ENCODE data around the gene RGS9BP. TPM values are rescaled to one million over a fixed set of nuclear protein-coding genes. Genes with fewer than 3 reads are reported as not detected.
"Not testable (repeated sequence)": the region's sequence is repeated elsewhere in the genome, so short reads cannot be mapped to it uniquely, and the experiment has no call there.

RGS9BP gene, protein sequence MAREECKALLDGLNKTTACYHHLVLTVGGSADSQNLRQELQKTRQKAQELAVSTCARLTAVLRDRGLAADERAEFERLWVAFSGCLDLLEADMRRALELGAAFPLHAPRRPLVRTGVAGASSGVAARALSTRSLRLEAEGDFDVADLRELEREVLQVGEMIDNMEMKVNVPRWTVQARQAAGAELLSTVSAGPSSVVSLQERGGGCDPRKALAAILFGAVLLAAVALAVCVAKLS
- total RNA-seq (2014; rRNA removed) = 0.26 and 0.69 TPM in 2 replicates
- 0.18 TPM for polyA plus RNA-seq (2012)

DNA sequence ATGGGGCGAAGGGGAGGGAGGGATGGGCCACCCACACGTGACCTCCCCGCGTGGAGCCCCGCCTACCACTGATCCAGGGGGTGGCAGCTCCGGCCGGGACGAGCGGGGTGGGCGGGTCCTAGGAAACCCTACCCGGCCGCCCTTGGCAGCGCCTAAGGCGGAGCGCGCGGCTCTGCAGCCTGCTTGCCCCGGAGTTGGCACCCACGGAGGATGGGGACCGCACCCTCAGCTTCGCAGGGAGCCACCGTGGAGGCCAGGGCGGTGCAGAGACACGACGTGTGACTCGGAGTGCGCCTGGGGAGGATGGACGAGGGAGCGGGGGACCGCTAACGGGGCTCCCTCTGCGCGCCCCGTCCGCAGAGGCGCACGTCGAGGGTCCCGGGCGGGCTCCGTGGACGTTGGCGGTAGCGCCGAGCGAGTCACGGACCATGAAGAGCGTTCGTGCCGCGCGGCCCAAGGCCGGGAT, at the start of gene RGS9BP:
RGS9BP (plus strand) TSS at position 129 of the 466 bp plus-strand sequence. CDS start 416 bp downstream, outside the sequence.
- peak; percentile 50 for DNase-seq (ENCODE audit: low read depth)

DNA sequence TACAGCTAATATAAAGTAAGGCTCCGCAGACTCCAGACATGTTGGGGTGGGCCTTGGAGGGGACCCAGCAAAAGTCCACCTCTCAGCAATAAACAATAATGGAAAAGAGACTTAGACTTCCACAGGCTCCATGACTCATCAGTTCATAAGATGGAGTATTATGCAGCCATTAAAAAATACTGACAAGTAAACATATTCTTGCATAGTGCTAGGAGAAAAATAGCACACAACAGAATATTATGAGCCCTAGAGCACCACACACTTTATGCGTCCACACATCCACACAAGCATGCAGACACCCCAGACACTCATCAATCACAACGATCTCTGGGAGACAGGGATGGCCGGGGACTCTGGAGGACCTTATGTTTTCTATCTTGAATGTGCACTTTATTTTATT, 48.7 kb upstream of the RGS9BP start:
- DNase-seq (ENCODE audit: low read depth) = no peak

DNA sequence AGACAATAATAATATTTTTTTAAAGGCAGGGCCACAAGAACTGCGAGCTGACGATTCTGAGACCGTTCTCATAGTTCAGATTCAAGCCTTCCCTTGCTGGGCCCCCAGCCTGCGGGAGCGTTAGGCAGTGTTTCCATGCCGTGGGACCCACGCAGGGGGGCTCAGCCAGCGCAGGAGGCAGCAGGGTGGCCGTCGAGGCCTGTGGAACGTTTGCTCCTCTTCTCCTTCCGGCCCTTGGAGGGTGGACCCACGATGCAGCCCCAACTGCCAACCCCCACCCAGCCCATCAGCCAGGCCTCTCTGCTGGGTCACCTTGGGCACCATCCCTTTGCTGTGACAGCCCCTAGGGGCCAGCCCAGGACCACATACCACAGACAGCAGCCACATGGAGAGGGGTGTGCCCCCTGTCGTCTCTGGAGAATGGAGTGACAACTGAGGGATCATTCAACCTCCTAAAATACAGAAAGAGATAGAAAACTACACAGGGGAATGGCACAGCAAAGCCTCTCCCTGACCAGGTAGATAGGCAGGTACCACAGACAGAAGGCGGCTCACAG, 47.9 kb upstream of the RGS9BP start:
- no peak for DNase-seq (ENCODE audit: low read depth)

DNA sequence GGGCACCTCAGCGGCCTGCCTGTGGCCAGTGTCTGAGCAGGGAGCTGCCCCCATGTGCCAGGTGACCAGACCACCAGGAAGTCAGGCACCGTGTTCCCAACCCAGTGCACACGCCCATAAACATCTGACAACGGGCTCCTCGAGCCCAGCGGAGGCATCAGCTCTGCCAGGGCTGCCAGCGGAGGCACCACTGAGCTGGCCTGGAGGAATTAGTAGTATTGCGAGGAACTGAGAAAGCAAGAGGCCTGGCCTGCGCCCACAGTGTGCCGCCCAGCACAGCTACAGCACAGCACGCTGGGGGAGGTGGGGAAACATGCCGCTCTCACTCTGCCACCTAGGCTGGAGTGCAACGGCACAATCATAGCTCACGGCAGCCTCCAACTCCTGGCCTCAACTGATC, 45.3 kb upstream of the RGS9BP start:
- DNase-seq (ENCODE audit: low read depth) = no peak

DNA sequence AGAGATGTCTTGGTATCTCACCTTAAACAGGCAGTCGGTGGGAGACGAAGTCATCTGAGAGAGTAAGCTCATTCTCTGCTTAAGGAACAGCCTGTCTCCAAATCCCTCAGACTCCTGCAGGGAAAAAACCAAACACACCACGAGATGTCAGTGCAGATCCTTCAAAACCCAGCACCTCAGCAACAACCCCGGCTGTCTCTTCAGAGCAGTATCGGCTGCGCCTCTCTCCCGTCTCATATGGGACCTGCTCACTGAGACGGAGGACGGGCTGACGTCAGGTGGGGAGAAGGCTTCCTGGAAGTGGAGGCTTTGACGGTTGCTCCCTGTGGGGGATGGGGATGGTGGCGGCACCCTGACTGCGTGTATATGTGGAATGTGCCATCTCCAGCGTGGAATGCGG, 44.3 kb upstream of the RGS9BP start:
- no peak for DNase-seq (ENCODE audit: low read depth)

DNA sequence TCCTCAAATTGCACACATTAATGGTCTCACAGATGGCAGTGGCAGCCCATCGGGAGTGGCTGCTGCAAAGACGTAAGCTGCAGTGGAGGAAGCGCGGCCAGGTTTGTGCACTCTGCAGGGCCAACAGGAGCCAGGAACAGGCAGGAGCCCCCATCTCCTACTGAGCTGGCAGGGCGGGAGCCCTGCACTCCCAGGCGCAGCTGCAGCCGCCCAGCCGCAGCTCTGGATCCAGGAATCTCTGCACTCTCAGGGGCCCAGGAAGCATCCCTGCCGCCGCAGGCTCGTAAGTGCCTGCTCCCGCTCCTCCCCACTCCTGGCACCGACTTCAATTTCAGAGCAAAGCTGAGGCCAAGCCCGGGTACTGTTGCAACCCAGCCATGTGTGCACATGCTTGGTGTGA, 38.2 kb upstream of the RGS9BP start:
- no peak for DNase-seq (ENCODE audit: low read depth)

DNA sequence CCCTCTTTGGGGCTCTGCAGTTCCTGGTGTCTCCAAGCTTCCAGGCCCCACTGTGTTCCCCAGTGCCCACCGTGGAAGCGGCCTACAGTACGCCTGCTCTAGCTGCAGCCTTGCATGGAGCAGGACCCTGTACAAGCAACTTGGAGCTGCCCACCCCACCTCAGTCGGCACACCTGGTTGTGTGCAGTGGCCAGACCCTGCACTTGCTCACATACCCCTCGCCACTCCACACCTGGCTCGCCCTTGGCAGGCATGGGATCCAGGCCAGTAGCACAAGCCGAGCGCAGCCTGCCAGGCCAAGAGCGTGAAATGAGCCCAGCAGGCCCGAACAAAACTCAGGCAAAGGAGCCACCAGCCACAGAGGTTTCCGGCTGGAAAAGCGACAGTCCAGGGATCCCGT, 37.0 kb upstream of the RGS9BP start:
- DNase-seq (ENCODE audit: low read depth) = no peak

DNA sequence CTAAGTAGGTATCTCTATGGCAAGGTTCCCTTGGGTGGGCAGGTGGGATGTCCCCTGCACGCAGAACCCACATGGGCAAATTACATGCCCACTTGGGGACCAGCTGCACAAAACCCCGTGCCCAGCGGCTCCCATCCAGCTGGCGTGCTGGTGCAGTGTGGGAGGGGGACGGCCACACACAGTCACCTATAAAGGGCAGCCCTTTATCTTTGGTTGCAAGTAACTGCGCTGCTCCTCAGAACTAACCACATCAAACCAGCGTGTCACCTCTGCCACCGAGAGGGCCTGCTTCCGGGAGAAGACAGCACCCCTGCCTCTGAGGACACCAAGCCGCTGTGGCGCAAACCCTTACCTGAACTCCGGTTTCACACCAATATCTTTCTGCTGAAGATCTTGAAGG, 32.9 kb upstream of the RGS9BP start:
- no peak for DNase-seq (ENCODE audit: low read depth)

DNA sequence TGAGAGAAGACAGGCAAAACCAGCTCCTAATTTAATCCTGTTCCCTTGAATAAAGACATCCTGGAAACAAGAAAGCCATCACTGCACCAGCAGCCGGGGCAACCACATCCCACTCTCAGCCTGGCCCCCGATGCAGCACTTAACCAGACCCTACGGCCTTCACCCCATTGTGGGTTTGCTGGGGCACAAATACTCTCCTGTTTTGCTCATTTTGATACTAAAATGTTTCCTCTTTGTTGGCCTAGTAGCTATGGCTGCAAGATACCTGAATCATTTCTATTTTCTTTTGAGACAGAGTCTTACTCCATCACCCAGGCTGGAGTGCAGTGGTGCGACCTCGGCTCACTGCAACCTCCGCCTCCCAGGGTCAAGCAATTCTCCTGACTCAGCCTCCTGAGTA, 29.1 kb upstream of the RGS9BP start:
- DNase-seq (ENCODE audit: low read depth) = no peak

DNA sequence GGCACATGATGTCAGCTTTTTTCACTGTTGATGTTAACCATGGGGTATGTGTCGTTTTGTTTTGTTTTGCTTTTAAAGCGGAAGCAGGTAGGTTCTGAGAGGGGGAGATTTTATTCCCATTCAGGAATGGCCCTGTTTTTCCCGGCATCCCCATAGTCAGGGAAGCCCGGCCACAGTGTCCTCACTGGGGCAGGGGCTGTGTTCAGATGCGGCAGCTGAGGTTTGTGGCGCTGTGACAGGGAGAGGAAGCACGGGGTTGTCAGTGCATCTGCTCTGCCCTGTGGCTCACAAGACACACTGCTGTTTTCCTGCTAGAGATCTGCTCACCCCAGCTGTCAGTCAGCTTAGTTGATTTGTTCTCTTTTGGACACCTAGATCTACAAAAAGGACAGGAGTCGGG, 28.3 kb upstream of the RGS9BP start:
- no peak for DNase-seq (ENCODE audit: low read depth)

DNA sequence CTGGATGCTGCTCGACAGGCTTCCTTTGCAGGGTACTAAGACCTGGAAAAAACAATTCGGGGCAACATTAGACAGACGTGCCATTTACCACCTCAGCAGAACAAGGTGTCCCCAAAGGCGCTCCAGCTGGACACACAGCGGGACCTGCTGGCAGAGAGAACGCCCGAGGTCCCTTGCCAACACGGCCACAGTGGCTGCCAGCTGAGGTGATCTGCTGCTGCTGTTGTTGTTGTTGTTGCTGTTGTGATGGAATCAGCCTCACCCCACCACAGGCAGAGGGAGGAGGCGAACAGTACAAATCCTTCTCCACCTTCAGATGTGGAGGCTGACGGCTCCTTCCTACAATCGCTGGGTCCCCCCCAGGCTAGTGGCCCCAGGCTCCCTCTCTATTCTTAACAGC, 25.9 kb upstream of the RGS9BP start:
- DNase-seq (ENCODE audit: low read depth) = no peak

DNA sequence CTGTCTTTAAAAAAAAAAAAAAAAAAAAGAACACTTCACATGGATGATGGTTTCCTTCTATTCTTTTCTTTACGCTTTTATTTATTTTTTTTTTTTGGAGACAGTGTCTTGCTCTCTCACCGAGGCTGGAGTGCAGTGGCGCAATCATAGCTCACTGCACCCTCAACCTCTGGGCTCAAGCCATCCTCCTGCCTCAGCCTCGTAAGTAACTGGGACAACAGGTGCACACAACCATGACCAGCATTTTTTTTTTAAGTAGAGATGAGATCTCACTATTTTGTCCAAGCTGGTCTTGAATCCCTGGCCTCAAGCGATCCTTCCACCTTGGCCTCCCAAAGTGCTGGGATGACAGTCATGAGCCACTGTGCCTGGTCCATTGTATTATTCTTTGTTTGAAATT, 25.0 kb upstream of the RGS9BP start:
- no peak for DNase-seq (ENCODE audit: low read depth)

DNA sequence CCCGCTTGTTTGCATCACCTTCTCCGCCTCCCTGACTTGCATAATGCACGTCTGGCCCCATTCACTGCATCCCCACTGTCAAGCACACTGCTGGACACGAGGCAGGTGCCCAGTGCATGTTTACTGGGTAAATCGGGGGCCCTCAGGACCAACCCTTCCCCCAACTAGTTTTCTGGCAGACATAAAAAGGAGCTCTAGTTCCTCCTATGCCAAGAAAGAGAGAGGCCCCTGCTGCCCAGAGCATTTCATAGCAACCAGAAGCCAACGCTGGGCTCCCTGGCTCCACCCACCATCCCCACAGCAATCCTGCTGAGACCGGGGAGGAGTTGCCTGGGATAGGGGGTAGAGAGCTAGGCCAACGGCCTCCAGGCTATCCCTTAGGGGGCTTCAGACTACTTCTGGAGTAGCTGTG, 23.9 kb upstream of the RGS9BP start:
- DNase-seq (ENCODE audit: low read depth) = no peak

DNA sequence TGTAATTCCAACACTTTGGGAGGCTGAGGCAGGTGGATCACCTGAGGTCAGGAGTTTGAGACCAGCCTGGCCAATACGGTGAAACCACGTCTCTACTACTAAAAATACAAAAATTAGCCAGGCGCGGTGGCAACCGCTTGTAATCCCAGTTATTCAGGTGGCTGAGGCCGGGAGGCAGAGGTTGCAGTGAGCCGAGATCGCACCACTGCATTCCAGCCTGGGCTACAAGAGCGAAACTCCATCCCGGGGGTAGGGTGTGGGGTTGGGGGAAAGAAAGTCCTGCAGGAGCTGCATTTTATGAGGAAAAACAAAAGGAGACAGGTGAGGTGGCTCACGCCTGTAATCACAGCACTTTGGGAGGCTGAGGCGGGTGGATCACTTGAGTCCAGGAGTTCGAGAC, 23.3 kb upstream of the RGS9BP start:
- DNase-seq (ENCODE audit: low read depth) = not testable (repeated sequence)

DNA sequence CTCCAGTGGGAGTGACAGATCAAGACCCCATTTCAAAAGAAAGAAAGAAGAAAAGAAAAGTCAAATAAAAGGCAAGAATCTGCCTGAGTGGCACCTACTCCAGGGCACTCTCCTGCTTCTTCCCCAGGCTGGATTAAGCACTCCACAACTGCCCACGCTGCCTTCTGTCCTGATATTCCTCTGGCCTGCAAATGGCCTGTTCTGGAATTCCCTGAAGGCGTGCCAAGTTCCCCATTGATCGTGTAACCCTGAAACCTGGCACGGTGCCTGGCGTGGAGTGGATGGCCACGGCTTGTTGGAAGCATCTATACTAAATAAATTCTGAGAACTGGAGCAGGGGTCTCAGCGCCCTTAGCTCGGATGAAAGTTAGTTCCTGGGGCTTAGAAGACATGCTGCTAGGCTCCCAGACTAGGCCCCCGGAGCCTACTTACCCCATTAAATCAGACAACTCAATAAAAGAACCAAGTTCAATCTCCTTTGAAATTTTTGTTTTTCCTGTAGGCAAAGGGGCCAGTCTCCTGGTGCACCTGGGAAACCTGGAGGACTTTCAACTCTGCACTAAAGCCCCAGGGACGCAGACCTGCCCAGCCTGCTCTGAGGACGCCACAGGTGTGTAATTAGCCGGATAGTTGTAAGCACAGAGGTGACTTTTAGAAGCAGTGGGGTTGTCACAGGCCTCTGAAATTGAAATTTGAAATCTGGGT, 22.6 kb upstream of the RGS9BP start:
- DNase-seq (ENCODE audit: low read depth) = peak; percentile 7

DNA sequence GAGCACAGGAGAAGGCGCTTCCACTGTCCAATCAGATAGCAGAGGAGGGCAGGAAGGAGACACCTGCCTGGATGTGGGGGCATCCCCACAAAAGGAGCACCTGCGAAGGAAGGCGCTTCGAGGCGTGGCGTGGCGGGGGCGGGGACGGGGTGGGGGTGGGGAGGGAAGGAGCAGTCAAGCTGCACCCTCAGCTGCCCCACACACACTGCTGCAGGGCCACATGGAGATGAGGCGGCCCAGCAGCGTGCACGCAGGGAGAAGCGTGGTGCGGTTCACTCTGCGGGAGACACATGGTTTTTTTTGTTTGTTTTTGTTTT, 22.1 kb upstream of the RGS9BP start:
- DNase-seq (ENCODE audit: low read depth) = no peak

DNA sequence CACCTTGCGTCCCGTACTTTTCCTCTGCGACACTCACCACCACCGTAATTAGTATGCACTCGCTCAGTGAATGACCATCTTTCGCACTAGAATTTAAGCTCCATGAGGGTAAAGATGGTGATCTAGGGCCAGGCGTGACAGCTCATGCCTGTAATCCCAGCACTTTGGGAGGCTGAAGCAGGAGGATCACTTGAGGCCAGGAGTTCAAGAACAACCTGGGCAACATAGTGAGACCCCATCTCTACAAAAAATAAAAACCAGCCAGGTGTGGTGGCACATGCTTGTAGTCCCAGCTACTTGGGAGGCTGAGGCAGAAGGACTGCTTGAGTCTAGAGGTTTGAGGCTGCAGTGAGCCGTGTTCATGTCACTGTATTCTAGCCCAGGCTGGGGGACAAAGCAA, 19.3 kb upstream of the RGS9BP start:
- DNase-seq (ENCODE audit: low read depth) = not testable (repeated sequence)

DNA sequence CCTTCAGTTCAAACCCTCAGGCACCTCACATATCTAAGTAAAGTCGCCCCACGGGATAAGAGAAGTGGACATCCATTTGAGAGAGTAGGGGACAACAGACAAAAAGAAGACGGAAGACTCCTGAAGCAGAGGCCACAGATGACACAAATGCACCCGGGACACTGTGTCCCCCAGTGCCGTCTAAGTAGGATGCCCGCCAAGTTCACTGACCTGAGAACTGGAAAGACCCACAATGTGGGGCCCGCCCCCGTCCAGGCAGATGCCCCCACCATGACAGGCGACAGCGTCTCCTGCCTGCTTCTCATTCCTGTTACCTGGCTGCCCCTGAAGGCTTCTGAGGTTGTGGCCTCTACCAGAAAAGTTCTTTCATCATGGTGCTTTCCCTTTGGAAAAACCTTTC, 17.6 kb upstream of the RGS9BP start:
- DNase-seq (ENCODE audit: low read depth) = no peak

DNA sequence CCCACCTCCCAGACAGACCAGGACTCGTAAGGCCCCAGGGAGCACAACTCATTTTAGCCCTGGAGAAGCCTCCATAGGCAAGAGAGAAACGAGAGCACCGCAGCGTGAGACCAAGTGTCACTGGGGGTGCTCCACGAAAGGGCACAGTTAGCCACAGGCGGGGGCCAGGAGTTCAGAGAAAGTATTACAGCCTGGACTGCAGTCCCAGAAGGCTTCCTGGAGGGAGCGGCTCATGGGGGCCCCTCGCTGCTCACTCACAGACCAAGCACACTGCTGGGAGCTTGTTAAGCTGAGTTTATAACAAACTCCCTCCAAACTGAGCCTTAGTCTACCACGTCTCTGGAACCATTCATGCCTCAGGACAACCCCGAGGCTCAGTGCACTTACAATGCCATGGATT, 17.1 kb upstream of the RGS9BP start:
- no peak for DNase-seq (ENCODE audit: low read depth)

DNA sequence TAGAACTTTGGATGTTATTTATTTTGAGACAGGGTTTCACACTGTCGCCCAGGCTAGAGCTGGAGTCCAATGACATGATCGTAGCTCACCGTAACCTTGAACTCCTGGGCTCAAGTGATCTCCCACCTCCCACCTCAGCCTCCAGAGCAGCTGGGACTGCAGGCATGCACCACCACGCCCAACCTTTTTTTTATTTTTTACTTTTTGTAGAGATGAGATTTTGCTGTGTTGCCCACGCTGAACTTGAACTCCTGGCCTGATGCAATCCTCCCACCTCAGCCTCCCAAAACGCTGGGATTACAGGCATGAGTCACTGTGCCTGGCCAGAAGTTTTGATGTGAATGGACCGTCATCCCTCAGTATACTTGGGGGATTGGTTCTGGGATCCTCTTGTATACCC, 14.3 kb upstream of the RGS9BP start:
- no peak for DNase-seq (ENCODE audit: low read depth)

DNA sequence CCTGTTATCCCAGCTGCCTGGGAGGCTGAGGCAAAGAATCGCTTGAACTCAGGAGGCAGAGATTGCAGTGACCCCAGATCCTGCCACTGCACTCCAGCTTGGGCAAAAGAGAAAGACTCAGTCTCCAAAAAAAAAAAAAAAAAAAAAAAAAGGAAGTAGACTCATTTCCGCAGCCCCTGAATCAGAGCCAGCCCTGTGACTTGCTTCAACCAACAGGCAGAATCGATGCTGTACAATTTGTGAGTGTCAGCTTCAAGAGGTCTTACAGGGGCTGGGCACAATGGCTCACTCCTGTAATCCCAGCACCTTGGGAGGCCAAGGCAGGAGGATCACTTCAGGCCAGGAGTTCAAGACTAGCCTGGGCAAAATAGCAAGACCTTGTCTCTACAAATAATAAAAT, 13.5 kb upstream of the RGS9BP start:
- no peak for DNase-seq (ENCODE audit: low read depth)

DNA sequence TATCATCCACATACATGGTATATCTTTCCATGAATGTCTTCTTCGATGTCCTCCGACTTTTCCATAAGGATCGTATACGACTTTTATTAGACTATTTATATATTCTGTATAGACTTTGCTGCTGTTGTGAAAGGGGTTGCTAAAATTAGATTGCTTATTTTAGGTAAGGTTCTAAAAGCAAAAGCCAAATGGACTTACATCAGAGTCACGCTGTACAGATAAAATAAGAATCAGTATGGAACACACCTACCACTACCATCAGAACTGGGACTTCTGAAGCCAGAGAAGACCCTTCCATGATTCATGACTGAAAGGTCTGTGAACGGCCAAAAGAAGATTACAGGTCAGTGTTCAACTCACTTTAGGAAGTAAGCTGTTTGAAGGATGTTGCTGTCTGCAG, 9.6 kb upstream of the RGS9BP start:
- DNase-seq (ENCODE audit: low read depth) = no peak

DNA sequence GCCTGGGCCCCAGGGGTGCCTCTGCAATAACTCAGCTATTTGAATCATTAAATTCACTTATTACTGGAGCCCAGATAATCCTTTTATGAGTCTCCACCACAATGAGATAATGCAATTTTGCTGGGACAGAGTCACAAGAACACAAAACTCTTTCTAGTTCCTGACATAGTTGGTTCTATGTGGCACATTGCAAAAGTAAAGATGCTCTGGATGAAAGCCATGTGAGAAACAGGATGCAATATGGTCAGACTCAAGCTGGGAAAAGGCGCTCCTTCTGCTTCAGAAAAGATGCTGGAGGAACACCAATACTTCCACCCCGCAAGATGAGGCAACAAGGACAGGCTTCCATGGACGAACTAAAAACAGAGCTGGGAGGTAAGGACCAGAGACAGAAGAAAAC, 6.3 kb upstream of the RGS9BP start:
- DNase-seq (ENCODE audit: low read depth) = no peak
